Left ventricle myocardium superior (tissue), 1 donor: ENCODE data around the gene TXNDC8. TPM values are rescaled to one million over a fixed set of nuclear protein-coding genes. Genes with fewer than 3 reads are reported as not detected.

Experiments used
- ATAC-seq: fragments of 200-7000 bp; cut with Tn5 transposase; one replicate; pipeline ENCODE4 v1.9.1; 2020; ENCODE audit warnings: mild to moderate bottlenecking, moderate library complexity
- DNase-seq: peaks from one replicate; pipeline ENCODE4 v3.0.0-alpha.2; 2020
- intact Hi-C: fragments of 100-400 bp; cut with micrococcal nuclease; formaldehyde crosslinking; loops from one replicate; pipeline ENCODE4 v1.11.0; 2022
- total RNA-seq: library from RNA; stranded (reverse); fragmentation: NEBNext Ultra II Directional; extraction: Animal tissue kit (Norgen Biotek cat#: 25700); gene quantifications from one replicate; pipeline ENCODE4 v1.2.1, GENCODE V29; 2021
- donor health status: DM: no; HTN: yes; CAD: no; lungs with severe emphysema.

TXNDC8 gene
- total RNA-seq, 1 donor from 2014 or later = not detected

DNA sequence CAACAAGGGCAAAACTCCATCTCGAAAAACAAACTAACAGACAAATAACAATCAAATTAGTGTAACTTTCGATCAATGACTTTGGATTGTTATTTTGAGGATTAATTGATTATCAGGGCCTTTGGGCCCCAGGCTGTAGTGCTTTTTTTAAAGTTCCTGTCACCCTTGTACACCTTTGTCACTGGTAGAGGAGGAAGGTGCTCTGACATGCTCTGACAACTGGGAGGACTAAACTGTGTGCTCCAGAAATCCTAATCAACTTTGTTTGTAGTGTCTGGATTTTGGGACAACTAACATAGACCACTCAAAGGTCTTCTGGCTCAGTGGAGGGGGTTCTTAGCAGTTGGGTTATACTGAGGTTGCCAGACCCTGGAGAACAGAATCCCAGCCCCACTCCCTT, 83.2 kb downstream of the TXNDC8 start:
- intact Hi-C loops = no loop called here
- ATAC-seq = no peak
- no peak for DNase-seq

Other genes with a start within 250 kb of the TXNDC8 start
- not detected for gene C9orf152, start 129.7 kb downstream of the TXNDC8 start, total RNA-seq
- gene TXN, start 81.4 kb downstream of the TXNDC8 start, total RNA-seq = 66.0 TPM
- gene SVEP1, start 241.9 kb upstream of the TXNDC8 start, total RNA-seq = 5.7 TPM